Glutamatergic neuron (in vitro differentiated cells): Measurements from ENCODE around the gene RAB17. TPM values are rescaled to one million over a fixed set of nuclear protein-coding genes. Genes with fewer than 3 reads are reported as not detected.

ENCODE experiments used
- DNase-seq: peaks from one replicate; pipeline ENCODE4 v3.0.0; 2022
- H3K27ac Mint-ChIP-seq: one replicate; pipeline ENCODE4 v1.8.0; 2020; ENCODE audit warnings: mild to moderate bottlenecking, mixed read lengths, inconsistent platforms; ENCODE audit not compliant: unreplicated experiment
- H3K27me3 Mint-ChIP-seq: one replicate; pipeline ENCODE4 v1.8.0; 2020; ENCODE audit warnings: mild to moderate bottlenecking, moderate library complexity, mixed read lengths, inconsistent platforms; ENCODE audit not compliant: unreplicated experiment
- H3K36me3 Mint-ChIP-seq: one replicate; pipeline ENCODE4 v1.8.0; 2020; ENCODE audit warnings: mild to moderate bottlenecking, mixed read lengths, inconsistent platforms; ENCODE audit not compliant: unreplicated experiment
- H3K4me1 Mint-ChIP-seq: one replicate; pipeline ENCODE4 v1.8.0; 2020; ENCODE audit warnings: mild to moderate bottlenecking, low read depth, mixed read lengths, inconsistent platforms; ENCODE audit not compliant: unreplicated experiment
- H3K4me3 Mint-ChIP-seq: one replicate; pipeline ENCODE4 v1.8.0; 2020; ENCODE audit warnings: mild to moderate bottlenecking, mixed read lengths, inconsistent platforms; ENCODE audit not compliant: unreplicated experiment
- H3K9me3 Mint-ChIP-seq: one replicate; pipeline ENCODE4 v1.8.0; 2020; ENCODE audit warnings: mild to moderate bottlenecking, moderate library complexity, mixed read lengths, inconsistent platforms; ENCODE audit not compliant: unreplicated experiment
- total RNA-seq: library from RNA; stranded (reverse); fragmentation: NEBNext Ultra II Directional; extraction: Animal tissue kit (Norgen Biotek cat#: 25700); gene quantifications from one replicate; pipeline ENCODE4 v1.2.1, GENCODE V29; 2021; ENCODE audit not compliant: unreplicated experiment
- TF ChIP-seq, protein P1 (sequence below): fragments of 200-600 bp; sonication (generic); IDR thresholded peaks from one replicate; pipeline ENCODE4 v1.5.0; 2021; ENCODE audit not compliant: partially characterized antibody, unreplicated experiment

Gene RAB17
- total RNA-seq, 1 donor from 2014 or later = not detected

DNA sequence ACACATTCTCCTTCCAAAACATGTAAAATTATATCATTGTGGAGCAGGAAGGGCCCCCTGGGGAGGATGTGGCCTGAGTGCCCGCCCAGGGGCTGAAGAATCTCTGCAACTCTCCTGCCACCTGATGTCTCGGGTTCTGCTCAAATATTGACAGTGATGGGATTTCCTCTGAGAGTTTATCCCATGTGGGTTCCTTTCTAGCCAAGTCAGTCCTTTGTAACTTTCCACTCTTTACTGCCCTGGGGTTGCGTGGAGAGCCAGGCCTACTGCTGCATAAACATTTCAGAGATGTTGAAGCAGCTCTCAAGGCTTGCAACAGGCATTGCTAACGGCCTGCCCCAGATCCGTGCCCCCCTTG, 4.0 kb upstream of the RAB17 start:
- H3K36me3 Mint-ChIP-seq = no peaks in the 10 kb centered on the region
- no peak for DNase-seq
- TF ChIP-seq, protein P1, sequence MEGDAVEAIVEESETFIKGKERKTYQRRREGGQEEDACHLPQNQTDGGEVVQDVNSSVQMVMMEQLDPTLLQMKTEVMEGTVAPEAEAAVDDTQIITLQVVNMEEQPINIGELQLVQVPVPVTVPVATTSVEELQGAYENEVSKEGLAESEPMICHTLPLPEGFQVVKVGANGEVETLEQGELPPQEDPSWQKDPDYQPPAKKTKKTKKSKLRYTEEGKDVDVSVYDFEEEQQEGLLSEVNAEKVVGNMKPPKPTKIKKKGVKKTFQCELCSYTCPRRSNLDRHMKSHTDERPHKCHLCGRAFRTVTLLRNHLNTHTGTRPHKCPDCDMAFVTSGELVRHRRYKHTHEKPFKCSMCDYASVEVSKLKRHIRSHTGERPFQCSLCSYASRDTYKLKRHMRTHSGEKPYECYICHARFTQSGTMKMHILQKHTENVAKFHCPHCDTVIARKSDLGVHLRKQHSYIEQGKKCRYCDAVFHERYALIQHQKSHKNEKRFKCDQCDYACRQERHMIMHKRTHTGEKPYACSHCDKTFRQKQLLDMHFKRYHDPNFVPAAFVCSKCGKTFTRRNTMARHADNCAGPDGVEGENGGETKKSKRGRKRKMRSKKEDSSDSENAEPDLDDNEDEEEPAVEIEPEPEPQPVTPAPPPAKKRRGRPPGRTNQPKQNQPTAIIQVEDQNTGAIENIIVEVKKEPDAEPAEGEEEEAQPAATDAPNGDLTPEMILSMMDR = no peak
- peaks cover 23% of the 10 kb centered on the region for H3K4me1 Mint-ChIP-seq
- peak overlapping the region; percentile 70 for H3K4me3 Mint-ChIP-seq
- peaks cover 5% of the 10 kb centered on the region for H3K27me3 Mint-ChIP-seq
- H3K27ac Mint-ChIP-seq = no peak overlapping the region
- no peaks in the 10 kb centered on the region for H3K9me3 Mint-ChIP-seq

- Mint-ChIP-seq H3K4me3 (peak overlapping the region; percentile 70), H3K4me1 (peaks cover 23% of the 10 kb centered on the region), H3K9me3 (no peaks in the 10 kb centered on the region), H3K27ac (peak overlapping the region; percentile 8), H3K27me3 (peaks cover 5% of the 10 kb centered on the region), H3K36me3 (no peaks in the 10 kb centered on the region)
- no peak for DNase-seq
- TF ChIP-seq, protein P1 = no peak
Observed at GRCh38 chr2:237593596-237594320, 3.2 kb upstream of the RAB17 start.

GRCh38 chr2:237593036-237593435, 2.5 kb upstream of the RAB17 start:
- no peaks in the 10 kb centered on the region for H3K9me3 Mint-ChIP-seq
- H3K4me1 Mint-ChIP-seq = peaks cover 21% of the 10 kb centered on the region
- H3K36me3 Mint-ChIP-seq = no peaks in the 10 kb centered on the region
- no peak overlapping the region for H3K4me3 Mint-ChIP-seq
- TF ChIP-seq, protein P1 = no peak
- H3K27me3 Mint-ChIP-seq = peaks cover 4% of the 10 kb centered on the region
- no peak for DNase-seq
- H3K27ac Mint-ChIP-seq = no peak overlapping the region

DNA sequence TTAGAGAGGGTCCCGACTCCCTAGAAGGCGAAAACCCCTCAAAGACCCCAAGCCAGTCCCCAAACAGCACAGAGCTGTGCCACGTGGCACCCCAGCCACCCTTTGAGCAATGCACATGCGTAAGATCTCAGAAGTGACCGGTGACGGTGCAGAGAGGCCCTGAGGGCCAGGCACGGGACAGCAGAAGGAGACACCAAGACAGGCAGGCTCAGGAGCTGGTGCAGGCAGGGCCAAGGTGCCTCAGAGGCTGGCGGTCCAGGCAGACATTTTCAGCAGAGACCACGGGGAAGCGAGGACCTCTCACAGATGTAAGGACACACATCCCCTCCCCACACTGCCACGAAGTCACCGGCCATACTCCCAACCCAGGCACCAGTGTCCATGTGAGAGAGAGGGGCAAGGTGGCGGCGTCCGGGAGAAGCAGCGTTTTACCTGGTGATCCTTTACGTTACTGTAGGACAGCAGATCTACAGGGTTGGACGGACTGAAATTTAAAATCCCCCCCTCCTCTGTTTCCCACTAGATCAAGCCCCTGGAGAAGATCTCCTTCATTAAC, 2.0 kb upstream of the RAB17 start:
- H3K36me3 Mint-ChIP-seq = no peaks in the 10 kb centered on the region
- peaks cover 20% of the 10 kb centered on the region for H3K4me1 Mint-ChIP-seq
- H3K4me3 Mint-ChIP-seq = no peak overlapping the region
- H3K9me3 Mint-ChIP-seq = no peaks in the 10 kb centered on the region
- TF ChIP-seq, protein P1 = no peak
- H3K27me3 Mint-ChIP-seq = peaks cover 4% of the 10 kb centered on the region
- DNase-seq = no peak
- H3K27ac Mint-ChIP-seq = no peak overlapping the region

GRCh38 chr2:237591141-237591881, 777 bp upstream of the RAB17 start:
- H3K4me1 Mint-ChIP-seq = peaks cover 17% of the 10 kb centered on the region
- peaks cover 2% of the 10 kb centered on the region for H3K27me3 Mint-ChIP-seq
- no peak for DNase-seq
- H3K9me3 Mint-ChIP-seq = peaks cover 1% of the 10 kb centered on the region
- no peak overlapping the region for H3K27ac Mint-ChIP-seq
- no peaks in the 10 kb centered on the region for H3K36me3 Mint-ChIP-seq
- no peak overlapping the region for H3K4me3 Mint-ChIP-seq
- TF ChIP-seq, protein P1 = no peak
